Vagina (tissue), 2 donors: Measurements from ENCODE around the gene LHX6. TPM values are rescaled to one million over a fixed set of nuclear protein-coding genes. Genes with fewer than 3 reads are reported as not detected.
A peak's percentile ranks its signal among the peaks of the same experiment; 100 is the strongest.

Source experiments
- DNase-seq, 2 donors: peaks; one replicate each; pipeline ENCODE4 v3.0.0-alpha.2; 2017; ENCODE audit errors: extremely low spot score in 2 of 2
- H3K27ac ChIP-seq: fragments of 200-600 bp; sonication (generic); one replicate; pipeline ENCODE4 v1.5.1; 2019
- H3K27me3 ChIP-seq: fragments of 200-600 bp; sonication (generic); one replicate; pipeline ENCODE4 v1.5.1; 2019
- H3K36me3 ChIP-seq, 2 donors: fragments of 200-600 bp; sonication (generic); one replicate each; pipeline ENCODE4 v1.5.1; 2017 to 2019
- H3K4me1 ChIP-seq: fragments of 200-600 bp; sonication (generic); one replicate; pipeline ENCODE4 v1.5.1; 2019
- H3K4me3 ChIP-seq, 2 donors: fragments of 200-600 bp; sonication (generic); 1 replicate in 1 of 2; 2 replicates in 1 of 2; pipeline ENCODE4 v1.5.1; 2016 to 2019
- H3K9me3 ChIP-seq: fragments of 200-600 bp; sonication (generic); one replicate; pipeline ENCODE4 v1.5.1; 2019
- POLR2A ChIP-seq, 2 donors: fragments of 450-650 bp; IDR thresholded peaks; one replicate each; pipeline ENCODE4 v1.6.1; 2017; ENCODE audit warnings: antibody characterized with exemption in 2 of 2, mild to moderate bottlenecking in 2 of 2, moderate library complexity in 2 of 2
- POLR2AphosphoS5 ChIP-seq, 2 donors: sonication (generic); formaldehyde crosslinking; IDR thresholded peaks; one replicate each; pipeline ENCODE4 v1.9.0; 2017; ENCODE audit warnings: antibody characterized with exemption in 2 of 2, mild to moderate bottlenecking in 2 of 2, low read depth in 1 of 2; ENCODE audit not compliant: insufficient read depth in 1 of 2
- intact Hi-C: fragments of 100-400 bp; cut with DNase I; formaldehyde crosslinking; loops from one replicate; pipeline ENCODE4 v1.15.1; 2023
- total RNA-seq: library from RNA; depleted of rRNA; stranded (reverse); fragments of >200 nt; gene quantifications from one replicate; pipeline ENCODE4 v1.2.3, GENCODE V29; 2016
- TF ChIP-seq, protein P1 (sequence below), 3 experiments: fragments of 450-650 bp in 2 of 3; fragments of 200-600 bp in 1 of 3; sonication (generic) in 1 of 3; IDR thresholded peaks; one replicate each; pipeline ENCODE4 v1.5.1; 2017 to 2019; ENCODE audit warnings: antibody characterized with exemption in 3 of 3, mild to moderate bottlenecking in 2 of 3, moderate library complexity in 2 of 3

LHX6 gene
- total RNA-seq, 1 donor from 2014 or later: 8.1 TPM

DNA sequence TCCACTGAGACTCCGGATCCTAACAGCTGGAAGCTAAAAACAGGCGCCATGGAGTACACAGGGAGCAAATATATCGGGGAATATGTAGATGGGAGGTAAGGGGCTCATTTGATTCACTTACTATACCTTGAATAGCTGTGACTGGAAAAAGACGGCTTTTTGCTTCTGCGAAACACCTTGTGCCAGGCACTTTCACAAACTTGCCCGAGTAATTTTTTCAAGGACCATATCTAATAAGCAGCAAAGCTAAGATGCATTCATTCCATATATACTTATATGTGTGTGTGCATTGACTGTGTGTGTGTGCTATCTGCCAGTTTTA, 68.9 kb downstream of the LHX6 start:
- H3K27me3 ChIP-seq: no peaks in the 10 kb centered on the region
- intact Hi-C loops: no loop called here
- DNase-seq: no peak
- H3K4me3 ChIP-seq: peak overlapping the region; percentile 82 to 99
- TF ChIP-seq POLR2A (IDR thresholded peaks at IDR 0.05) (no peak), POLR2AphosphoS5 (IDR thresholded peaks at IDR 0.05; ENCODE audit: insufficient read depth in 1 of 2, low read depth in 1 of 2) (no peak)
- TF ChIP-seq, protein P1, sequence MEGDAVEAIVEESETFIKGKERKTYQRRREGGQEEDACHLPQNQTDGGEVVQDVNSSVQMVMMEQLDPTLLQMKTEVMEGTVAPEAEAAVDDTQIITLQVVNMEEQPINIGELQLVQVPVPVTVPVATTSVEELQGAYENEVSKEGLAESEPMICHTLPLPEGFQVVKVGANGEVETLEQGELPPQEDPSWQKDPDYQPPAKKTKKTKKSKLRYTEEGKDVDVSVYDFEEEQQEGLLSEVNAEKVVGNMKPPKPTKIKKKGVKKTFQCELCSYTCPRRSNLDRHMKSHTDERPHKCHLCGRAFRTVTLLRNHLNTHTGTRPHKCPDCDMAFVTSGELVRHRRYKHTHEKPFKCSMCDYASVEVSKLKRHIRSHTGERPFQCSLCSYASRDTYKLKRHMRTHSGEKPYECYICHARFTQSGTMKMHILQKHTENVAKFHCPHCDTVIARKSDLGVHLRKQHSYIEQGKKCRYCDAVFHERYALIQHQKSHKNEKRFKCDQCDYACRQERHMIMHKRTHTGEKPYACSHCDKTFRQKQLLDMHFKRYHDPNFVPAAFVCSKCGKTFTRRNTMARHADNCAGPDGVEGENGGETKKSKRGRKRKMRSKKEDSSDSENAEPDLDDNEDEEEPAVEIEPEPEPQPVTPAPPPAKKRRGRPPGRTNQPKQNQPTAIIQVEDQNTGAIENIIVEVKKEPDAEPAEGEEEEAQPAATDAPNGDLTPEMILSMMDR (IDR thresholded peaks at IDR 0.05): no peak
- no peak overlapping the region for H3K27ac ChIP-seq
- H3K4me1 ChIP-seq: peaks cover 30% of the 10 kb centered on the region
- H3K36me3 ChIP-seq: no peaks in the 10 kb centered on the region
- H3K9me3 ChIP-seq: peaks cover 3% of the 10 kb centered on the region

- Histone ChIP-seq H3K4me3 (peak within 1 kb of the TSS; percentile 82 to 99), H3K4me1 (peaks cover 30% of the 10 kb centered on the region), H3K27me3 (no peaks in the 10 kb centered on the region), H3K27ac (peak within 1 kb of the TSS; percentile 85), H3K36me3 (no peaks in the 10 kb centered on the region), H3K9me3 (peaks cover 3% of the 10 kb centered on the region)
- TF ChIP-seq POLR2A (IDR thresholded peaks at IDR 0.05) (peak in 1 of 2 donors; percentile 62), POLR2AphosphoS5 (IDR thresholded peaks at IDR 0.05; ENCODE audit: insufficient read depth in 1 of 2, low read depth in 1 of 2) (peak; percentile 90 to 96)
- TF ChIP-seq, protein P1 (IDR thresholded peaks at IDR 0.05): no peak
- intact Hi-C loops: no loop called here
- peak; percentile 95 to 98 for DNase-seq
Measured at GRCh38 chr9:122159026-122159924, 69.5 kb downstream of the LHX6 start, which contains the start of the genes MORN5 and NDUFA8. Gene MORN5 (plus strand): TSS chr9:122159908. CDS start chr9:122159973, 65 bp downstream. Gene NDUFA8 (minus strand): TSS chr9:122159779. CDS start chr9:122159677, 102 bp downstream.

DNA sequence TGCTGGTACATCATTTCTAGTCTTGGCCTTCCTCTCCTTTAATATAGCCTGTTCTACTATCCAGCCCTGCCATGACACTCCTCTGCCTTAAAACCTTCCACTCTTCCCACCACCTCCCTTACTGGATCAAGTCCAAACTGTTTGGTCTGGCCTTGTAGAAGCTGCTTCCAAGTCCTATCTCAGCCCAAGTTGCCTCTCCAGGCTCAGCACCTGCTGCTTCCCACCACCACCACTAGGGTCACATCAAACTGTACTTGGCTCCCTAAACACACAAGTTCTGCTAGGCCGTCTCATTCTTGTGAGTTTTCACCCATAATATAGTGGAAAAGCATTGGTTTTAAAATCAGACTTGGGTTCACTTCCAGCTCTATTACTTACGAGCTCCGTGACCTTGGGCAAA, 70.6 kb downstream of the LHX6 start:
- H3K4me1 ChIP-seq: peaks cover 30% of the 10 kb centered on the region
- intact Hi-C loops: no loop called here
- H3K36me3 ChIP-seq: no peaks in the 10 kb centered on the region
- peaks cover 3% of the 10 kb centered on the region for H3K9me3 ChIP-seq
- H3K4me3 ChIP-seq: peak overlapping the region in 1 of 2 donors; percentile 82
- DNase-seq: no peak
- TF ChIP-seq, protein P1 (IDR thresholded peaks at IDR 0.05): peak in 1 of 3 experiments; percentile 7
- TF ChIP-seq POLR2A (IDR thresholded peaks at IDR 0.05) (no peak), POLR2AphosphoS5 (IDR thresholded peaks at IDR 0.05; ENCODE audit: insufficient read depth in 1 of 2, low read depth in 1 of 2) (no peak)
- H3K27ac ChIP-seq: no peak overlapping the region
- no peaks in the 10 kb centered on the region for H3K27me3 ChIP-seq

DNA sequence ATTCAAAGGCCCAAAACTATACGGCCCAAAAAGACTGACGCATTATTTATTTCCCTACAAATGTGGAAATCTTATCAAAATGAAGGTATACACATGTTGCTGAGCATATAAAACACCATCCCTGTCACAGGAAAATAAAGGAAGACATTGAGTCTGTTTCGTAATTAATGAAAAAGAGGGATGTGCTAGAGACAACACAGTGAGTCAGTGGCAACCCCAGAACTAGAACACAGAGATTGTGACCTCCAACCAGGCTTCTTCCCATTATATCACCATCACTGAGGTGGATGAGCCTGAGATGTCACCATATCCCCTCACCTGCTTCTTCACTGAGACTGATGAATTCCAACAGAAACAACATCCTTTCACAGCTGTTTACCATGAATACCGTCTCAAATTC, 73.0 kb downstream of the LHX6 start:
- Histone ChIP-seq H3K36me3 (peaks cover 0 to 13% of the 10 kb centered on the region in 2 donors), H3K9me3 (no peaks in the 10 kb centered on the region), H3K4me3 (no peak overlapping the region), H3K27ac (no peak overlapping the region), H3K4me1 (peaks cover 30% of the 10 kb centered on the region), H3K27me3 (no peaks in the 10 kb centered on the region)
- DNase-seq: no peak
- TF ChIP-seq POLR2AphosphoS5 (IDR thresholded peaks at IDR 0.05; ENCODE audit: insufficient read depth in 1 of 2, low read depth in 1 of 2) (no peak), POLR2A (IDR thresholded peaks at IDR 0.05) (no peak)
- TF ChIP-seq, protein P1 (IDR thresholded peaks at IDR 0.05): no peak
- intact Hi-C loops: no loop called here

Other genes starting within 250 kb of the LHX6 start
- gene TTLL11, start 135.6 kb downstream of the LHX6 start, total RNA-seq: 11.0 TPM
- 32.4 TPM for gene NDUFA8, start 69.2 kb downstream of the LHX6 start, total RNA-seq
- not detected for gene MORN5, start 69.0 kb downstream of the LHX6 start, total RNA-seq
- gene RBM18, start 35.9 kb upstream of the LHX6 start, total RNA-seq: 11.3 TPM
- 38.5 TPM for gene MRRF, start 35.9 kb upstream of the LHX6 start, total RNA-seq
- gene PTGS1, start 142.1 kb upstream of the LHX6 start, total RNA-seq: 12.0 TPM
- gene OR1J1, start 249.0 kb upstream of the LHX6 start, total RNA-seq: not detected